H9 (cell line): Measurements from ENCODE around the gene SEMA3C. TPM values are rescaled to one million over a fixed set of nuclear protein-coding genes. Genes with fewer than 3 reads are reported as not detected.

ENCODE experiments used
- DNase-seq: peaks from one replicate; pipeline ENCODE4 v3.0.0-alpha.2; 2017
- H2AFZ ChIP-seq: one replicate; pipeline ENCODE4 v1.6.1; 2013; ENCODE audit warnings: mild to moderate bottlenecking, low read length, control low read depth, moderate library complexity
- H2AK5ac ChIP-seq: 2 replicates; pipeline ENCODE4 v1.6.1; 2013; ENCODE audit warnings: low read length, control low read depth, mixed read lengths; ENCODE audit not compliant: insufficient read length
- H2BK120ac ChIP-seq: one replicate; pipeline ENCODE4 v1.6.1; 2013; ENCODE audit warnings: low read depth, mild to moderate bottlenecking, low read length, control low read depth, inconsistent platforms; ENCODE audit not compliant: poor library complexity, severe bottlenecking
- H2BK12ac ChIP-seq: 2 replicates; pipeline ENCODE4 v1.6.1; 2013; ENCODE audit warnings: low read length, control low read depth, mixed read lengths, low read depth; ENCODE audit not compliant: insufficient read length
- H2BK15ac ChIP-seq: 2 replicates; pipeline ENCODE4 v1.6.1; 2013; ENCODE audit warnings: low read depth, low read length, control low read depth
- H2BK20ac ChIP-seq: one replicate; pipeline ENCODE4 v1.6.1; 2013; ENCODE audit warnings: low read depth, mild to moderate bottlenecking, low read length, control low read depth, inconsistent platforms; ENCODE audit not compliant: poor library complexity, severe bottlenecking
- H2BK5ac ChIP-seq: 2 replicates; pipeline ENCODE4 v1.6.1; 2013; ENCODE audit warnings: low read length, control low read depth, mixed read lengths; ENCODE audit not compliant: insufficient read length
- H3K14ac ChIP-seq: 2 replicates; pipeline ENCODE4 v1.6.1; 2013; ENCODE audit warnings: low read length, control low read depth; ENCODE audit not compliant: insufficient read depth
- H3K18ac ChIP-seq: 2 replicates; pipeline ENCODE4 v1.6.1; 2013; ENCODE audit warnings: low read depth, mild to moderate bottlenecking, mixed read lengths, low read length, control low read depth; ENCODE audit not compliant: insufficient read length
- H3K23ac ChIP-seq: 2 replicates; pipeline ENCODE4 v1.6.1; 2013; ENCODE audit warnings: low read length, control low read depth, mixed read lengths, low read depth; ENCODE audit not compliant: insufficient read length
- H3K23me2 ChIP-seq: 2 replicates; pipeline ENCODE4 v1.6.1; 2013; ENCODE audit warnings: low read depth, mild to moderate bottlenecking, mixed read lengths, low read length, control low read depth; ENCODE audit not compliant: insufficient read length, poor library complexity, severe bottlenecking
- H3K27ac ChIP-seq: 2 replicates; pipeline ENCODE4 v1.5.1; 2013; ENCODE audit warnings: low read length, control low read depth, mixed read lengths, low read depth; ENCODE audit not compliant: insufficient read length
- H3K27me3 ChIP-seq: 2 replicates; pipeline ENCODE4 v1.6.1; 2013; ENCODE audit warnings: low read length, control low read depth, inconsistent platforms; ENCODE audit not compliant: insufficient read depth
- H3K4ac ChIP-seq: 2 replicates; pipeline ENCODE4 v1.6.1; 2013; ENCODE audit warnings: low read depth, mild to moderate bottlenecking, control low read depth, inconsistent platforms, low read length, moderate library complexity
- H3K4me1 ChIP-seq: 2 replicates; pipeline ENCODE4 v1.6.1; 2013; ENCODE audit warnings: low read length, control low read depth, inconsistent platforms; ENCODE audit not compliant: insufficient read depth
- H3K4me2 ChIP-seq: 2 replicates; pipeline ENCODE4 v1.6.1; 2013; ENCODE audit warnings: low read length, control low read depth, mixed read lengths; ENCODE audit not compliant: insufficient read length, insufficient read depth
- H3K56ac ChIP-seq: 2 replicates; pipeline ENCODE4 v1.6.1; 2013; ENCODE audit warnings: low read depth, mild to moderate bottlenecking, mixed read lengths, low read length, control low read depth; ENCODE audit not compliant: insufficient read length
- H3K79me1 ChIP-seq: 2 replicates; pipeline ENCODE4 v1.6.1; 2013; ENCODE audit warnings: low read depth, mild to moderate bottlenecking, moderate library complexity, low read length, control low read depth, inconsistent platforms; ENCODE audit not compliant: insufficient read depth, poor library complexity, severe bottlenecking
- H3K79me2 ChIP-seq: 2 replicates; pipeline ENCODE4 v1.6.1; 2013; ENCODE audit warnings: low read length, control low read depth, inconsistent platforms; ENCODE audit not compliant: insufficient read depth
- H3K9ac ChIP-seq: 2 replicates; pipeline ENCODE4 v1.6.1; 2013; ENCODE audit warnings: low read length, control low read depth, mixed read lengths; ENCODE audit not compliant: insufficient read length; ENCODE audit errors: extremely low read depth
- H3K9me3 ChIP-seq: one replicate; pipeline ENCODE4 v1.6.1; 2013; ENCODE audit warnings: low read depth, low read length, inconsistent platforms; ENCODE audit not compliant: control insufficient read depth
- H3T11ph ChIP-seq: one replicate; pipeline ENCODE4 v1.6.1; 2013; ENCODE audit warnings: mild to moderate bottlenecking, low read length, control low read depth, inconsistent platforms
- H4K20me1 ChIP-seq: one replicate; pipeline ENCODE4 v1.6.1; 2013; ENCODE audit not compliant: control insufficient read depth, insufficient read length, insufficient read depth
- H4K5ac ChIP-seq: 2 replicates; pipeline ENCODE4 v1.6.1; 2013; ENCODE audit warnings: low read depth, mild to moderate bottlenecking, mixed read lengths, low read length, control low read depth; ENCODE audit not compliant: insufficient read length
- H4K8ac ChIP-seq: replicated peaks from 2 replicates; pipeline ENCODE4 v1.6.1; 2013; ENCODE audit warnings: low read length, control low read depth, mixed read lengths, low read depth; ENCODE audit not compliant: insufficient read length
- H4K91ac ChIP-seq: 2 replicates; pipeline ENCODE4 v1.6.1; 2013; ENCODE audit warnings: low read depth, mild to moderate bottlenecking, moderate library complexity, mixed read lengths, low read length, control low read depth; ENCODE audit not compliant: insufficient read length
- H3K27ac Mint-ChIP-seq, 3 experiments: 2 replicates in 2 of 3; 3 replicates in 1 of 3; pipeline ENCODE4 v1.8.0; 2020 to 2021; ENCODE audit warnings: mixed read lengths in 3 of 3, mild to moderate bottlenecking in 1 of 3, moderate library complexity in 1 of 3
- H3K27me3 Mint-ChIP-seq: 2 replicates; pipeline ENCODE4 v1.8.0; 2021; ENCODE audit warnings: low read depth, mild to moderate bottlenecking, moderate library complexity, mixed read lengths
- H3K36me3 Mint-ChIP-seq, 3 experiments: 2 replicates in 2 of 3; 3 replicates in 1 of 3; pipeline ENCODE4 v1.8.0; 2020 to 2021; ENCODE audit warnings: low read depth in 3 of 3, mixed read lengths in 3 of 3; ENCODE audit not compliant: insufficient read depth in 1 of 3
- H3K4me1 Mint-ChIP-seq, 2 experiments: 2 replicates each; pipeline ENCODE4 v1.8.0; 2020; ENCODE audit warnings: mixed read lengths in 2 of 2
- H3K4me3 Mint-ChIP-seq, 2 experiments: 2 replicates in 1 of 2; 3 replicates in 1 of 2; pipeline ENCODE4 v1.8.0; 2020 to 2021; ENCODE audit warnings: mild to moderate bottlenecking in 2 of 2, mixed read lengths in 2 of 2, moderate library complexity in 1 of 2
- H3K9me3 Mint-ChIP-seq, 2 experiments: 2 replicates in 1 of 2; 3 replicates in 1 of 2; pipeline ENCODE4 v1.8.0; 2020; ENCODE audit warnings: mild to moderate bottlenecking in 2 of 2, mixed read lengths in 2 of 2, moderate library complexity in 1 of 2
- WGBS: extraction: QIAGEN DNeasy Blood & Tissue Kit; methylation state at CpG from one replicate; pipeline ENCODE4 v1.1.7; 2013; ENCODE audit warnings: missing lambda C conversion rate, low lambda C conversion rate, mixed read lengths; ENCODE audit not compliant: insufficient read length; ENCODE audit errors: extremely low coverage; 5-methylcytosine and 5-hydroxymethylcytosine counted together
- total RNA-seq: library from RNA; stranded (reverse); gene quantifications from 2 replicates; pipeline ENCODE4 v1.2.1, GENCODE V29; 2021
- TF ChIP-seq, protein P1 (sequence below): fragments of 200-600 bp; sonication (generic); conservative IDR thresholded peaks from 3 replicates; pipeline ENCODE4 v1.8.0; 2021; ENCODE audit warnings: antibody characterized with exemption, mild to moderate bottlenecking

The SEMA3C gene
- total RNA-seq, 1 experiment from 2014 or later = 1.6 TPM

DNA sequence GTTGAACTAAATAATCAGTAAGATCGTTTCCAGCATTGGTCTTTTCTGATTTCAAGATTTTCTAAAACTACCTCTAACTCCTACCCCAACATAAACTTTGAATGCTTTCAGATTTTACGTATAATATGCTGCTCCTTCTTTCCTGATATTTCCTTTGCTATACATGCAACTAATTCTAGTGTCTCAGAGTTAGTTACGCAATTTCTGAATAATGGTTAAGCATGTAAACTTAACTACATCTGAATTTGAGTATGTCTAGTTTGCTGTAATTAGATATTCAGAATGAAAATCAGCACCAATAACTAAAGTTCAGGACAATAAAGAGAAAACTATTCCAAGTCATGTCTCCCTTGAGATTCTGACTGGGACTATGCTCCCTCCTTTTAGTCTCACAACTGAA lies 71.0 kb downstream of the SEMA3C start:
- Mint-ChIP-seq H3K27me3 (no peaks in the 10 kb centered on the region), H3K4me1 (peaks cover 6 to 9% of the 10 kb centered on the region in 2 experiments)
- H3K23ac ChIP-seq = no peak overlapping the region

More for the DNA sequence above, 71.0 kb downstream of the SEMA3C start:
- H4K5ac ChIP-seq = no peak overlapping the region
- H3K27me3 ChIP-seq = no peaks in the 10 kb centered on the region
- H3K27ac Mint-ChIP-seq = no peak overlapping the region
- no peak for DNase-seq
- no peaks in the 10 kb centered on the region for H3K79me2 ChIP-seq
- TF ChIP-seq, protein P1, sequence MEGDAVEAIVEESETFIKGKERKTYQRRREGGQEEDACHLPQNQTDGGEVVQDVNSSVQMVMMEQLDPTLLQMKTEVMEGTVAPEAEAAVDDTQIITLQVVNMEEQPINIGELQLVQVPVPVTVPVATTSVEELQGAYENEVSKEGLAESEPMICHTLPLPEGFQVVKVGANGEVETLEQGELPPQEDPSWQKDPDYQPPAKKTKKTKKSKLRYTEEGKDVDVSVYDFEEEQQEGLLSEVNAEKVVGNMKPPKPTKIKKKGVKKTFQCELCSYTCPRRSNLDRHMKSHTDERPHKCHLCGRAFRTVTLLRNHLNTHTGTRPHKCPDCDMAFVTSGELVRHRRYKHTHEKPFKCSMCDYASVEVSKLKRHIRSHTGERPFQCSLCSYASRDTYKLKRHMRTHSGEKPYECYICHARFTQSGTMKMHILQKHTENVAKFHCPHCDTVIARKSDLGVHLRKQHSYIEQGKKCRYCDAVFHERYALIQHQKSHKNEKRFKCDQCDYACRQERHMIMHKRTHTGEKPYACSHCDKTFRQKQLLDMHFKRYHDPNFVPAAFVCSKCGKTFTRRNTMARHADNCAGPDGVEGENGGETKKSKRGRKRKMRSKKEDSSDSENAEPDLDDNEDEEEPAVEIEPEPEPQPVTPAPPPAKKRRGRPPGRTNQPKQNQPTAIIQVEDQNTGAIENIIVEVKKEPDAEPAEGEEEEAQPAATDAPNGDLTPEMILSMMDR = no peak
- no peak overlapping the region for H3K14ac ChIP-seq
- H2BK120ac ChIP-seq = no peak overlapping the region
- H3K36me3 Mint-ChIP-seq = no peaks in the 10 kb centered on the region
- H3K4me3 Mint-ChIP-seq = no peak overlapping the region
- no peak overlapping the region for H3K27ac ChIP-seq
- no peaks in the 10 kb centered on the region for H3K4me1 ChIP-seq
- H2AK5ac ChIP-seq = no peak overlapping the region
- H3K79me1 ChIP-seq = no peaks in the 10 kb centered on the region
- no peak overlapping the region for H4K91ac ChIP-seq
- H2AFZ ChIP-seq = no peak overlapping the region
- H2BK15ac ChIP-seq = no peak overlapping the region
- no peak overlapping the region for H4K8ac ChIP-seq
- H2BK5ac ChIP-seq = no peak overlapping the region
- no peaks in the 10 kb centered on the region for H4K20me1 ChIP-seq
- H3K9ac ChIP-seq = no peak overlapping the region
- no peak overlapping the region for H2BK12ac ChIP-seq
- H3K9me3 ChIP-seq = no peaks in the 10 kb centered on the region
- H3K56ac ChIP-seq = no peak overlapping the region
- H3K4ac ChIP-seq = no peak overlapping the region
- no peaks in the 10 kb centered on the region for H3K9me3 Mint-ChIP-seq
- H3K4me2 ChIP-seq = no peak overlapping the region
- H3T11ph ChIP-seq = no peak overlapping the region
- WGBS = no CpG with 5 or more reads among the region's 3 CpGs
- H2BK20ac ChIP-seq = no peak overlapping the region
- no peak overlapping the region for H3K18ac ChIP-seq
- H3K23me2 ChIP-seq = no peaks in the 10 kb centered on the region
